HG02870 (cell line): ENCODE data around the gene ANKRD9.

ENCODE experiments used
- ATAC-seq: cut with Tn5 transposase; IDR thresholded peaks from one replicate; pipeline ENCODE4 v1.9.1; 2021; ENCODE audit warnings: mild to moderate bottlenecking, moderate library complexity; ENCODE audit not compliant: unreplicated experiment

Gene ANKRD9

GRCh38 chr14:102479777-102480176, 29.8 kb downstream of the ANKRD9 start:
- no peak for ATAC-seq

DNA sequence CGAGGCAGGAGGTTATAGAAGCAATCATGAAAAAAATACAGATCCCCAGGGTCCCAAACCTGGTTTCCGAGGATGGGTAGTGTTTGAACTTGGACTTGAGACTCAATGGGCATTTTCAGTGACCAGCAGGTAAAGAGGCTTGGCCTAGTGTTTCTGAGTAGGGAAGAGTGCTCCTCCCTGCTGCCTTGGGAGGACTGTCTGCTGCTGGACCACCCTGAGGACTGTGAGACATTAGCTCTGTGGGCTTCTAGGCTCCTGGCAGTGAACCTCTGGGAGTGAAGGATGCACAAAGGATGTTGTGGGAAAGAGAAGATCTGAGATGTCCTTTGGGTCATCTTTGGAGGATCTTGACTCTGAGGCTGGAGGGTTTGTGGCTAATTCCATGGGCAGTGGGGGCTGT, 30.5 kb downstream of the ANKRD9 start:
- no peak for ATAC-seq

GRCh38 chr14:102474934-102475333, 34.6 kb downstream of the ANKRD9 start:
- ATAC-seq: no peak

GRCh38 chr14:102473559-102473958, 36.0 kb downstream of the ANKRD9 start:
- ATAC-seq: no peak

GRCh38 chr14:102472791-102473150, 36.8 kb downstream of the ANKRD9 start:
- no peak for ATAC-seq

DNA sequence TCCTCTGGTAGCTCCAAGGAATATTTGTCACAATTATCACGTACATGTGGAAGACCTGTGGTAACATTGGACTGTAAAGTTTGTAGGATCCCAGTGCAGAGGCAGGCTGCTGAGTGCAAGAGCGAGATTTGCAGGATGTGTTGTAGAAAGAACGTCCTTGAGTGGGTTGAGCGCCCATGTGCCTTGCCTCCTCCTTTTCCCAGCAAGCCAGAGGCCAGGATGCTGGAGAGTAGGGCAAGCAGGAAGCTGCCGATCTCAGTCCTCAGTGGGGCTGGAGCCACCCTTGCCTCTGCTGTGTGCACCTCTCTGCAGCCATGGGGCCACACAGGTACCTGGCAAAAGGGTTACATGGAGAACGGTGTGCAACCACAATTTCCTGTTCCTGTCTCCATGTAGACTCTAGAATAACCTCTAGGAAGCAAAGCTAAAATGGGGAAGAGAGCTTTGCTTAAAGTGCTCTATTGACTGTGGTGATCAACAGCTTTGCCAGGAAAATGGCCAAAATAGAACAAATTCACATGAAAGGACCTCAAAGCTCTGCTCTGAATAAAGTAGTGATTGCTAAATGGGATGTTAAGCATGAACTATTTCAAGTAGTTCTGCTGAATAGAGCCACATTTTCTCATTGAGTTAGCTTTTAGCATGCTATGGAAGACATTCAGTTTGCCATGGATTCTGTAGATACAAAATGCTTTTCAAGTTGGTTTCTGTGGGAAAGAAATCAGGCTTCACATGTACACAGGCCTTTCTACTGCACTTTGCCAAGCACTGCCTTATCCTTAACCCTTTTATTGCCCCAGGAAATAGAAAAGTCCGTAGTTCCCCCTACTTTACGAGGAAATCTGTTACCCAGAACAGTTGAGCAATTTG, 37.4 kb downstream of the ANKRD9 start:
- ATAC-seq: no peak

DNA sequence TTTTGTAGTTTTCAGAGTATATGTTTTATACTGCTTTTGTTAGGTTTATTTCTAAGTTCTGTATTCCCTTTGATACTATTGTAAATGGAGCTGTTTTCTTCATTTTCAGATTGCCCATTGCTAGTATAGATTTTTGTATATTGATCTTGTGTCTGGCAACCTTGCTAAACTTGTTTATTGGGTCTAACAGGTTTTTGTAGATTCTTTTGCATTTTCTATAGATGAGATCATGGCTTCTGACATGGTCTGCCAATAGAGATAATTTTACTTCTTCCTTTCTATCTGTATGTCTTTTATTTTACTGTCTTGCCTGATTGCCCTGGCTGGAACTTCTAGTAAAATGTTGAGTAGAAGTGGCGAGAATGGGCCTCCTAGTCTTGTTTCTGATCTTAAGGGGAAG, 40.3 kb downstream of the ANKRD9 start:
- no peak for ATAC-seq

DNA sequence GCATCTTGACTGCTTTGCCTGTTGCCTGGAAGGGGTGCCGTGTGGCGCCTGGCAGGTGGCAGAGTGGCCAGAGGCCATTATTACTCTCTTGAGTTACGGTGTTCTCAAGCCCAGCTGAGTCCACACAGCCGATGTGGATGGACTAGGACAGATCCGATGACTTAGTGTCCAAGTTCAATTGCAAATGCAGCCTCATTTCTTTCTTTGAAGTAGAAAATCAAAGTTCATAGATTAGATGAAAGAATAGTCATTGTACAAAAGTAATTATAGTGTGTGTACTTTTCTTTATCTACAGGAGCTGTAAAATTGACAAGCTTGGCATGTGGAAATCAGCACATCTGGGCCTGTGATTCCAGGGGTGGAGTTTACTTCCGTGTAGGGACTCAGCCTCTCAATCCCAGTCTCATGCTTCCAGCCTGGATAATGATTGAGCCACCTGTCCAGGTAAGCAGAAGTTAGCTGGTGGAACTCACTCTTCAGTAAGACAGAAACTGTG, 44.7 kb downstream of the ANKRD9 start:
- no peak for ATAC-seq

GRCh38 chr14:102464006-102464405, 45.6 kb downstream of the ANKRD9 start:
- no peak for ATAC-seq

DNA sequence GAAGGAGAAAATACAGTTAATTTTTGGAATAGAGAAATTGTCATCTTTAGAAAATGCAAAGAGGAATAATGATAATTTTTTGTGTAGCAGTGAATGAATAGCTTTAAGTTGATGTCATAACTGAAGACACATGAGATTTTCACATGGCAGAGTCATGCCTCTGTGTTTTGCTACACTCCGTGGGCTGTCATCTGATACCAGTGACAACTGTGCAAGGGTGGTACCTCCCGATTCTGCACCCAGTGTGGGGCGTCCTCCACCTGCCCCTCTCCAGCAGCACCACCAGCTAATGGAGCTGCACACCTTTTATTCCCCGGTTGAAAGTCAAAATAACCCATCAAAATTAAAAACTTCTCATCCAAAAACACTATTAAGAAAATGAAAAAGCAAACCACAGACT, 47.2 kb downstream of the ANKRD9 start:
- no peak for ATAC-seq

GRCh38 chr14:102461490-102462338, 47.9 kb downstream of the ANKRD9 start:
- no peak for ATAC-seq

DNA sequence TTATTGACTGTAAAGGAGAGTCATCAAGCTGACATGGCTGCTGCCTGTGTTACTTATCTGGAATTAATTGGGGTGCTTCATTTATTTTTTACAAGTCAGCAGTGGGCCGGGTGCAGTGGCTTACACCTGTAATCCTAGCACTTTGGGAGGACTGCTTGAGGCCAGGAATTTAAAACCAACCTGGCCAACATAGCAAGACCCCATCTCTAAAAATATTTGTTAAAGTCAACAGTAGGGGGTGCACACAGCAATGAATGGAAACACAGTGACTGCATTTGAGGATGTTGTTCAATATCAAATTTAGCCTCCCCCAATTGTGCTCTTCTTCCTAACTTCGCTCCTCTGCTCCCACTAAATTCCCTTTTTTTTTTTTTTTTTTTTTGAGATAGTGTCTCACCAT, 52.1 kb downstream of the ANKRD9 start:
- ATAC-seq: no peak

DNA sequence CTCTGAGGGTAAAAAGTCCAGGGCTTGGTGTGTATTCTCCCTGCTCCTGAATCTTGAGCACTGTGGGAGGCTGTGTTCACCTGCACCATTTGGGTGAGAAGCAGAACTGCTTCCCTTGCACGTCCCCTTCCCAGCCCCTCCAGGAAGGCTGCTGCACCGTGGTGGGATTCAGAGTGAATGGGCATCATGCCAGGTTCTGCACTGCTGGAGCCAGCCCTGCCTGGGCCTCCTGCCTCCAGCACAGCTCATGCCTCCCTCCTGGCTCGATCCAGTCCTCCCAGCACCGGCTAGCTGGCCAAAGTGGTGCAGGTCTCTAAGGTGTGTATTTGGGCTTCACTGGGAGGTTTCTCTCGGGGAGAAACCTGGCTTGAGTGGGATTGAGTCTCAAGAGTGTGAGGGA, 54.9 kb downstream of the ANKRD9 start:
- ATAC-seq: no peak

- ATAC-seq: no peak
These were observed 57.3 kb downstream of the ANKRD9 start for GRCh38 chr14:102452302-102452701.
